ENCODE results near the gene OR1N1.
"Not testable (repeated sequence)": the region's sequence is repeated elsewhere in the genome, so short reads cannot be mapped to it uniquely, and the experiment has no call there.

The OR1N1 gene

DNA sequence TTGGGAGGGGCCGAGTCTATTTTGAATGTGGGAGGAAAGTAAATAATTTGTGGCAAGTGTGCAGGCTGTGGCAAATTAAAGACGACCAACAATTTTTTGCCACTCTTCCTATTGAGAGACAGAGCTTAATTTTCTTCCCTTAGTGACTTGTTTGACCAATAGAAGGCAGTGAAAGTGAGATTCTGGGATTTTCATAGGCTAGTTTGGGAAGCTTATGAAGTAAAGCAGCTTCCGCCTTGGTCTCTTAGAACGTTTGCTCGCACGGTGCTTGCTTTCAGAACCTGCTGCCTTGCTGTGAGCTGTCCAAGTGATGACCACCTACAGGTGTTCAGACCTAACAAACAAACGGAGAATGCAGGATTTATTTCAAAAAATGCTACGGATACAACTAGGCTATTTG, 19.1 kb upstream of the OR1N1 start:
- peak; percentile 23 for DNase-seq (ENCODE audit: low read depth)
- TF ChIP-seq, protein P1, sequence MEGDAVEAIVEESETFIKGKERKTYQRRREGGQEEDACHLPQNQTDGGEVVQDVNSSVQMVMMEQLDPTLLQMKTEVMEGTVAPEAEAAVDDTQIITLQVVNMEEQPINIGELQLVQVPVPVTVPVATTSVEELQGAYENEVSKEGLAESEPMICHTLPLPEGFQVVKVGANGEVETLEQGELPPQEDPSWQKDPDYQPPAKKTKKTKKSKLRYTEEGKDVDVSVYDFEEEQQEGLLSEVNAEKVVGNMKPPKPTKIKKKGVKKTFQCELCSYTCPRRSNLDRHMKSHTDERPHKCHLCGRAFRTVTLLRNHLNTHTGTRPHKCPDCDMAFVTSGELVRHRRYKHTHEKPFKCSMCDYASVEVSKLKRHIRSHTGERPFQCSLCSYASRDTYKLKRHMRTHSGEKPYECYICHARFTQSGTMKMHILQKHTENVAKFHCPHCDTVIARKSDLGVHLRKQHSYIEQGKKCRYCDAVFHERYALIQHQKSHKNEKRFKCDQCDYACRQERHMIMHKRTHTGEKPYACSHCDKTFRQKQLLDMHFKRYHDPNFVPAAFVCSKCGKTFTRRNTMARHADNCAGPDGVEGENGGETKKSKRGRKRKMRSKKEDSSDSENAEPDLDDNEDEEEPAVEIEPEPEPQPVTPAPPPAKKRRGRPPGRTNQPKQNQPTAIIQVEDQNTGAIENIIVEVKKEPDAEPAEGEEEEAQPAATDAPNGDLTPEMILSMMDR (IDR thresholded peaks at IDR 0.05; ENCODE audit: control insufficient read depth, extremely low read depth, insufficient read depth) = no peak
- peak overlapping the region; percentile 19; the same call in 1 of the 2 replicates for H3K4me3 ChIP-seq (ENCODE audit: low read depth, low read length)

DNA sequence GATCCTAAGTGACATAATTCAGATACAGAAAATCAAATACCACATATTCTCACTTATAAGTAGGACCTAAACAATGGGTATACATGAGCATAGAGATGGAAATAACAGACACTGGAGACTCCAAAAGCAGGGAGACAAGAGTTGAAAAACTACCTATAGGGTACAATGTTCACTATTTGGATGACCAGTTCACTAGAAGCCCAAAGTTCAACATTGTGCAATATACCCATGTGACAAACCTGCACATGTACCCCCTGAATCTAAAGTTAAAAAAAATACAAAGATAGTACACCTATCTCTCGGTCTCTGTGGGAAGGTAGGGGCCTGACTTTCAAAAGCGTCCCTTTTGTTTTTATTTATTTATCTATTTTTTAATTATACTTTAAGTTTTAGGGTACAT, 11.7 kb upstream of the OR1N1 start:
- DNase-seq (ENCODE audit: low read depth) = no peak
- no peak overlapping the region for H3K4me3 ChIP-seq (ENCODE audit: low read depth, low read length)
- TF ChIP-seq, protein P1 (IDR thresholded peaks at IDR 0.05; ENCODE audit: control insufficient read depth, extremely low read depth, insufficient read depth) = no peak

DNA sequence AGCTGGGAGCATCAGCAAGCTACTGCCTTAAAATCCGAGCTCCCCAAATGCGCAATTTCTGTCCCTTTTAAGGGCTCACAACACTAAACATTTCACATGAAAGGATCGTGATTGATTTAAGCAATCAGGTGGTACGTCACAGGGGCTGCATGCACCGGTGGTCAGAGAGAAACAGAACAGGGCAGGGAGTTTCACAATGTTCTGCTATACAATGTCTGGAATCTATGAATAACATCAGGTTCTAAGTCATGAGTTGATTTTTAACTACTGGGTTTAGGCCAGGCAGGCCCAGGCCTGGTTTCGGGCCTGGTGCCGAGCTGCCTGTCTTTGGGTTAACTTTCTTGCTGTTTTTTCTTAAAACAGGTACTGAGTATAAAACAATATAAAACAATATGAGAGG, 10.0 kb upstream of the OR1N1 start:
- not testable (repeated sequence) for DNase-seq (ENCODE audit: low read depth); H3K4me3 ChIP-seq (ENCODE audit: low read depth, low read length)

DNA sequence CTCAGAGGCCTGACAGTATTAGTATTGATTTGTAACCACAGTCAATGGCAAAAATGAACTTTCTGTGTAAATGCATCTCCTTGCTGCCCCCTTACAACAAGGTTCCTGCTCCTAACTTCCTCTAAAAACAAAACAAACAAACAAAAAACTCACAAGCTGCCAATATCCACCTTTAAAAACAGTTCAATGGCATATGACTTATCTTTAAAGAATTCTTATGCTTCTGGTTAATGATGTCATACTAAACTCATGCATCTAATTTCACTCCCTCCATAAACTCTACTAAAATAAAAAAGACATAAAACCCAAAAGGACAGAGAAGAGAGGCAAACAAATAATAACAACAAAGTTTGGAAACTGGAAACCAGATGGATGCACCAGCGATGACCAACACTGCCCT, 9.0 kb upstream of the OR1N1 start:
- no peak for DNase-seq (ENCODE audit: low read depth)
- H3K4me3 ChIP-seq (ENCODE audit: low read depth, low read length) = no peak overlapping the region
- TF ChIP-seq, protein P1 (IDR thresholded peaks at IDR 0.05; ENCODE audit: control insufficient read depth, extremely low read depth, insufficient read depth) = no peak

DNA sequence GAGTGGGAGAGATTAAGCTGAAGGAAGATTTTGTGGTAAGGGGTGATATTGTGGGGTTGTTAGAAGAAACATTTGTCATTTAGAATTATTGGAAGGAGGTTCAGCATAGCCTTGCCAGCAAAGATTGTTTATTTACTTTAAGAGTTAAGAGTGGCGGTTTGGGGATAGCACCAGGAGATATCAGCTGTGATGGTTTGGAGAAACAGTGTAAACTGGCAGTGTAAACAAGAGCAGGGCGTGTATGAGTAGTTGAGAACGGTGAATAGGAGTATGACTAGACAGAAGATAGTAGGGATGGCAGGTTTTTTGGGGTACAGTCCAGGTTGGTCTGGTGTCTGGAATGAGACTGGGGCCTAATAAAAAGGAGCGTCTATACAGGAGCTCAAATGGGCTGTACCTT, 4.1 kb upstream of the OR1N1 start:
- H3K4me3 ChIP-seq (ENCODE audit: low read depth, low read length) = not testable (repeated sequence)

DNA sequence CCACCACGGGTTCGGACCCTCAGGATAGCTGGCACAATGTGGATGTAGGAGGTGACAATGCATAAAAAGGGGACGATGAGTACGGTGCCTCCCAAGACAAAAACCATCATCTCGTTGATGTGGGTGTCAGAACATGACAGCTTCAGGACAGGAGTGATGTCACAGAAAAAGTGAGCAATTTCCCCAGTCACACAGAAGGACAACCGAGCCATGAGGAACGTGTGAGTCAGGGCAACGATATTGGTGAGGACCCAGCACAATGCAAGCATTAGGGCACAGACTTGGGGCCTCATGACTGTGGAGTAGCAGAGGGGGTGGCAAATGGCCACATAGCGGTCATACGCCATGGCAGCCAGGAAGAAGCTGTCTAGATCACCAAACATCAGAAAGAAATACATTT, 491 bp downstream of the OR1N1 start:
- DNase-seq (ENCODE audit: low read depth) = no peak
- H3K4me3 ChIP-seq (ENCODE audit: low read depth, low read length) = no peak overlapping the region
- TF ChIP-seq, protein P1 (IDR thresholded peaks at IDR 0.05; ENCODE audit: control insufficient read depth, extremely low read depth, insufficient read depth) = no peak

More for the DNA sequence above, 4.1 kb upstream of the OR1N1 start:
- not testable (repeated sequence) for DNase-seq (ENCODE audit: low read depth)

DNA sequence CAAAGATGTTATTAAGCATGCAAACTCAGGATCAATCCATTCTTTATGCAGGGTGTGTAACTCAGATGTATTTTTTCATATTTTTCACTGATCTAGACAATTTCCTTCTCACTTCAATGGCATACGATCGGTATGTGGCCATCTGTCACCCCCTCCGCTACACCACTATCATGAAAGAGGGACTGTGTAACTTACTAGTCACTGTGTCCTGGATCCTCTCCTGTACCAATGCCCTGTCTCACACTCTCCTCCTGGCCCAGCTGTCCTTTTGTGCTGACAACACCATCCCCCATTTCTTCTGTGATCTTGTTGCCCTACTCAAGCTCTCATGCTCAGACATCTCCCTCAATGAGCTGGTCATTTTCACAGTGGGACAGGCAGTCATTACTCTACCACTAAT, 7.7 kb downstream of the OR1N1 start:
- no peak for DNase-seq (ENCODE audit: low read depth)
- TF ChIP-seq, protein P1 (IDR thresholded peaks at IDR 0.05; ENCODE audit: control insufficient read depth, extremely low read depth, insufficient read depth) = no peak
- no peak overlapping the region for H3K4me3 ChIP-seq (ENCODE audit: low read depth, low read length)

DNA sequence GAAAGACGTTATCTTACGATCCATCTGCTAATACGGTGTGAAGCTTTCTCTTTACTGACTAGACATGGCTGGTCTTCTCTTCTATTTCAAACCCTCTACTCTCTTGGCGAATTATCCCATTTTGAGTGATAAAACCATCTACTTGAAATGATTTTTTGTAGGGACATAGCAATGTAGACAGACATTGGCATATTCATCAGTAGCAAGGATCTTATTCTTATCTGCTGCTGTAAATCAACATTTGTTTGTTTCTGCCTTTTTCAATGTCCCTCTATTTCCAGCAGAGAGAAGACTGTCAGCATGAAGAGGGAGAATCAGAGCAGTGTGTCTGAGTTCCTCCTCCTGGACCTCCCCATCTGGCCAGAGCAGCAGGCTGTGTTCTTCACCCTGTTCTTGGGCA, 8.3 kb downstream of the OR1N1 start, which contains the start of gene OR1J4:
TSS of gene OR1J4 (plus strand) at position 301 of the 400 bp plus-strand sequence. CDS start at position 301, 0 bp downstream.
- H3K4me3 ChIP-seq (ENCODE audit: low read depth, low read length) = no peak within 1 kb of the TSS
- TF ChIP-seq, protein P1 (IDR thresholded peaks at IDR 0.05; ENCODE audit: control insufficient read depth, extremely low read depth, insufficient read depth) = no peak
- no peak for DNase-seq (ENCODE audit: low read depth)

Data from LNCaP clone FGC (cell line).